ENCODE data around the gene DCLK1. TPM values are rescaled to one million over a fixed set of nuclear protein-coding genes. Genes with fewer than 3 reads are reported as not detected.

DCLK1 gene
- total RNA-seq, 4 donors from 2014 or later, result 21.3 to 63.8 (median 40.9) TPM

GRCh38 chr13:35848336-35849255, 282.6 kb downstream of the DCLK1 start:
- TF ChIP-seq CTCF (IDR thresholded peaks at IDR 0.05), result no peak
- no peak for TF ChIP-seq POLR2A (IDR thresholded peaks at IDR 0.05)
- no peak for TF ChIP-seq EP300 (IDR thresholded peaks at IDR 0.05)
- H3K9me3 ChIP-seq, result no peaks in the 10 kb centered on the region
- H3K4me3 ChIP-seq, result no peak overlapping the region
- H3K27ac ChIP-seq, result peak overlapping the region in 1 of 4 donors; percentile 16
- 49 to 50% methylated on average over 3 of the region's 3 CpGs for WGBS, 2 donors
- H3K27me3 ChIP-seq, result no peaks in the 10 kb centered on the region
- H3K36me3 ChIP-seq, result no peaks in the 10 kb centered on the region
- H3K4me1 ChIP-seq, result no peaks in the 10 kb centered on the region
- no peak for DNase-seq (ENCODE audit: low spot score in 2 of 2)

- Histone ChIP-seq H3K4me3 (no peak overlapping the region), H3K27ac (peak overlapping the region in 1 of 4 donors; percentile 76), H3K4me1 (peaks cover 0 to 22% (median 0%) of the 10 kb centered on the region in 4 donors), H3K27me3 (no peaks in the 10 kb centered on the region), H3K36me3 (no peaks in the 10 kb centered on the region), H3K9me3 (no peaks in the 10 kb centered on the region)
- TF ChIP-seq EP300 (IDR thresholded peaks at IDR 0.05), result no peak
- TF ChIP-seq POLR2A (IDR thresholded peaks at IDR 0.05), result no peak
- TF ChIP-seq CTCF (IDR thresholded peaks at IDR 0.05), result no peak
- DNase-seq (ENCODE audit: low spot score in 2 of 2), result no peak
These were observed 287.9 kb downstream of the DCLK1 start for GRCh38 chr13:35843272-35843671.

- peak in 1 of 2 donors; percentile 78 for TF ChIP-seq EP300 (IDR thresholded peaks at IDR 0.05)
- TF ChIP-seq CTCF (IDR thresholded peaks at IDR 0.05), result no peak
- no peak for TF ChIP-seq POLR2A (IDR thresholded peaks at IDR 0.05)
- H3K27me3 ChIP-seq, result no peaks in the 10 kb centered on the region
- peaks cover 0 to 24% (median 0%) of the 10 kb centered on the region in 4 donors for H3K4me1 ChIP-seq
- peak overlapping the region in 2 of 4 donors; percentile 75 to 76 for H3K27ac ChIP-seq
- H3K4me3 ChIP-seq, result no peak overlapping the region
- DNase-seq (ENCODE audit: low spot score in 2 of 2), result peak in 1 of 2 donors; percentile 48
- no peaks in the 10 kb centered on the region for H3K36me3 ChIP-seq
- no peaks in the 10 kb centered on the region for H3K9me3 ChIP-seq
- WGBS, 2 donors, result 42 to 56% methylated on average over 4 of the region's 4 CpGs
These were observed 290.1 kb downstream of the DCLK1 start for GRCh38 chr13:35841060-35841521.

- 65 to 70% methylated on average over 5 of the region's 5 CpGs for WGBS, 2 donors
- Histone ChIP-seq H3K36me3 (no peaks in the 10 kb centered on the region), H3K4me1 (peaks cover 0 to 24% (median 0%) of the 10 kb centered on the region in 4 donors), H3K27me3 (no peaks in the 10 kb centered on the region), H3K27ac (peak overlapping the region in 2 of 4 donors; percentile 75 to 76), H3K9me3 (no peaks in the 10 kb centered on the region), H3K4me3 (no peak overlapping the region)
- TF ChIP-seq EP300 (IDR thresholded peaks at IDR 0.05), result peak in 1 of 2 donors; percentile 39
- TF ChIP-seq CTCF (IDR thresholded peaks at IDR 0.05), result no peak
- DNase-seq (ENCODE audit: low spot score in 2 of 2), result no peak
These were observed 291.4 kb downstream of the DCLK1 start for GRCh38 chr13:35839806-35840205.

GRCh38 chr13:35838356-35838755, 292.8 kb downstream of the DCLK1 start:
- no peaks in the 10 kb centered on the region for H3K27me3 ChIP-seq
- TF ChIP-seq CTCF (IDR thresholded peaks at IDR 0.05) (no peak), EP300 (IDR thresholded peaks at IDR 0.05) (no peak), POLR2A (IDR thresholded peaks at IDR 0.05) (no peak)
- peaks cover 0 to 24% (median 0%) of the 10 kb centered on the region in 4 donors for H3K4me1 ChIP-seq
- H3K4me3 ChIP-seq, result no peak overlapping the region
- 36 to 45% methylated on average over 1 of the region's 1 CpG for WGBS, 2 donors
- H3K9me3 ChIP-seq, result no peaks in the 10 kb centered on the region
- DNase-seq (ENCODE audit: low spot score in 2 of 2), result no peak
- peak overlapping the region in 2 of 4 donors; percentile 75 to 76 for H3K27ac ChIP-seq
- no peaks in the 10 kb centered on the region for H3K36me3 ChIP-seq

All from tibial nerve (tissue), 4 donors.